GM08714 (cell line): Measurements from ENCODE around the gene RNF111.
"Not testable (repeated sequence)": the region's sequence is repeated elsewhere in the genome, so short reads cannot be mapped to it uniquely, and the experiment has no call there.

ENCODE experiments used
- H3K4me3 ChIP-seq: fragments of 200-500 bp; sonication (Bioruptor generic); 2 replicates; pipeline ENCODE4 v1.5.1; 2014; ENCODE audit warnings: mild to moderate bottlenecking, low read length, inconsistent platforms
- ZNF274 ChIP-seq: IDR thresholded peaks from 2 replicates; pipeline ENCODE4 v1.6.1; 2012; ENCODE audit warnings: mild to moderate bottlenecking, low read depth, low read length

The RNF111 gene

GRCh38 chr15:58983261-58983660 lies 4.2 kb upstream of the RNF111 start:
- no peak for TF ChIP-seq ZNF274
- no peak overlapping the region for H3K4me3 ChIP-seq

- H3K4me3 ChIP-seq, result no peak overlapping the region
- no peak for TF ChIP-seq ZNF274
Observed at GRCh38 chr15:58985443-58985842, 2.0 kb upstream of the RNF111 start.

GRCh38 chr15:58987036-58987435 lies 427 bp upstream of the RNF111 start:
- TF ChIP-seq ZNF274, result no peak
- peak overlapping the region; percentile 83 for H3K4me3 ChIP-seq

- peak overlapping the region; percentile 83 for H3K4me3 ChIP-seq
- TF ChIP-seq ZNF274, result no peak
Observed at GRCh38 chr15:58988006-58988785, 733 bp downstream of the RNF111 start.

DNA sequence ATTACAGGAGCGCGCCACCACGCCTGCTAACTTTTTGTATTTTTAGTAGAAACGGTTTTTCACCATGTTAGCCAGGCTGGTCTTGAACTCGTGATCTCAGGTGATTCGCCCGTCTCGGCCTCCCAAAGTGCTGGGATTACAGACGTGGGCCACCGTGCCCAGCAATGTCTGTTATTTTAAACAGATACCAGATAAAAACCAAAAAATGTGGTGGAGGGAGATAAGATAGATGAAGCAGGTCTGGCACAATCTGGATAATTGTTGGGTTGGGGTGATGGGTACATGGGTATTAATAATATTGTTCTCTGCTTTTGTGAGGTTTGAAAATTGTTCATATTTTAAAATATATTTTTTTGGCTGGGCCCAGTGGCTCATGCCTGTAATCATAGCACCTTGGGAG lies 4.7 kb downstream of the RNF111 start:
- no peak for TF ChIP-seq ZNF274

DNA sequence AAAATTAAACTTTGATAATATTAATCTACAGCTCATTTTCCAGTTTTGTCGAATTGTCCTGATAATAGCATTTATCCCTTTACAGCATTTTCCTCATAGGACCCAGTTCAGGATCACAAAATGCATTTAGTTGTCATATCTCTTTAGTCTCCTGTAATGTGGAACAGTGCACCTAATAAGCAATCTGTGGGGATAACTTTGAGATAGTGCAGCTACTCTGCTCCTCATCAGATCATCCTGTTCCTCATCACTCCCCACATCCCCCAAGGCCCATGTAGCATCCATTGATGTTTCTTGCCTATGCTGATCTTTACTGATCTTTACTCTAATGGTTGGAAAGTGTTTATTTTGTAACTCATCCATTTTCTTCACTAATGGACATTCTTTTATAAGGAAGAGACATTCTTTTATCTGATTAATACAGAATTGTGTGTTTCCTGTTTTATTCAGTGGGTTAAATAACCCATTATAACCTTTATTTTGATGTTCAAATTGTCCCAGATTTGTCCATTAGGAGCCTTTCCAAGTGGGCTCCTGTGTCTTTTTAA lies 7.5 kb downstream of the RNF111 start:
- no peak for TF ChIP-seq ZNF274
- H3K4me3 ChIP-seq, result no peak overlapping the region

More for the DNA sequence above, 4.7 kb downstream of the RNF111 start:
- no peak overlapping the region for H3K4me3 ChIP-seq

- TF ChIP-seq ZNF274, result no peak
- H3K4me3 ChIP-seq, result no peak overlapping the region
Observed at GRCh38 chr15:58999694-59000093, 12.2 kb downstream of the RNF111 start.

DNA sequence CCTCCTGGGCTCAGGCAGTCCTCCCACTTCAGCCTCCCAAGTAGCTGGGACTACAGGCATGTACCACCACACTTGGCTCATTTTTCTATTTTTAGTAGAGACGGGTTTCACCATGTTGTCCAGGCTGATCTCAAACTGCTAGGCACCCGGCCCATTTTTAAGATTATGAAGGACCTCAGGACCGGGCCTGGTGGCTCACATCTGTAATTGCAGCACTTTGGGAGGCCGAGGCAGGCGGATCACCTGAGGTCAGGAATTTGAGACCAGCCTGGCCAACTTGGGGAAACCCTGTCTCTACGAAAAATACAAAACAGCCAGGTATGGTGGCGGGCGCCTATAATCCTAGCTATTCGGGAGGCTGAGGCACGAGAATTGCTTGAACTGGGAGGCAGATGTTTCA lies 12.8 kb downstream of the RNF111 start:
- H3K4me3 ChIP-seq, result not testable (repeated sequence)

DNA sequence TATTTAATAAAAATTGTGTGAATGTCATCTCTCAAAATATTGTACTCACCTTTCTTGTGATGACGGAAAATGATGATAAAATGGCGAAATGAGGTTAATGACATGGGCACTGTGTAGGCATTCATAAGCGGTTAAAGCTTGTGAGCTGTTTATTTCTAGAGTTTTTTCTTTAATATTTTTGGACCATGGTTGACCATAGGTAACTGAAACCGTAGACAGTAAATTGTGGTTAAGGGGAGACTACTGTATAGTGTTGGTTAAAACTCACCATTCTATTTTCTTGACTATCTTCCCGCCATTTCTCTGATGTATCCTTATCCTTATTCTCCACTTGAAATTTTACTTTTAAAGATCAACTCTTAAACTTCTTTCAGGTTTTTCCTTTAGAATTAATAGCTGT lies 14.5 kb downstream of the RNF111 start:
- no peak overlapping the region for H3K4me3 ChIP-seq
- TF ChIP-seq ZNF274, result no peak

DNA sequence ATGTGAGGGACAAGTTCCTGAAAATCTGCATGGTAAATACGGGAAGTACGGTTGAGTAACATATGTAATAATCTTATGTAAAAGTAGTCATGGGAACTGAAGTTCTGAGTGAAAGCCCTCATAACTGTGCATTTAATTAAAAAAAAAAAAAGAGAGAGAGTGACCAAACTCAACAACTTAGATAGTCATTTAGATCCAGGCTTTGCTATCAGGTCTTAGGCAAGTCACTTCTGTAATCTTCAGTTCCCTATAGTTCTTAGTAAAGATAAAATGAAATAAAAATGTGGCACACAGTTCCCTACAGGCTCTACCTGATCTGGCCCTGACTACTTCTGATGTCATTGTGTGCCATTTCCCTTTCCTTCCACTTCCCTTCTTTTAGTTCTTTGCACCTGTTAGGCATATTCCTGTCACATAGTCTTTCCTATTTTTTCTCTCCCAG lies 15.0 kb downstream of the RNF111 start:
- H3K4me3 ChIP-seq, result no peak overlapping the region
- TF ChIP-seq ZNF274, result no peak

DNA sequence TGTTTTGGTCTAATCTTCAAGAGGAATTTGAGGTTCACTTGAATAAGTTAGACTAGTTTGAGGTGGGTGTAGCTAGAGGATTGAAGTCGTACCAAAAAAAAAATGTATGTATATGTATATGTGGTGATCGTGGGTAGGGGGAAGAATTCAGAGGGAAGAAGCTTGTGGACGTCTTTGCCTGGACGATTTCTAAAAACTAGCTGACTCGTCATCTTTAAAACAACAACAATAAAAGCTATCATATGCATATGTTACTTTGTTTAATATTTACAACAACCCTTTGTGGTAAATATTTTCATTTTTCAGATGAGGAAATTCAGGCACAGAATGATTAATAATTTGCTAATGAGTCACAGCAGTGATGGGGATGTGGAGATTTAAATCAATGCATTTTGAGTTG lies 18.1 kb downstream of the RNF111 start:
- no peak for TF ChIP-seq ZNF274
- H3K4me3 ChIP-seq, result no peak overlapping the region

GRCh38 chr15:59008086-59008485 lies 20.6 kb downstream of the RNF111 start:
- no peak for TF ChIP-seq ZNF274
- H3K4me3 ChIP-seq, result no peak overlapping the region

DNA sequence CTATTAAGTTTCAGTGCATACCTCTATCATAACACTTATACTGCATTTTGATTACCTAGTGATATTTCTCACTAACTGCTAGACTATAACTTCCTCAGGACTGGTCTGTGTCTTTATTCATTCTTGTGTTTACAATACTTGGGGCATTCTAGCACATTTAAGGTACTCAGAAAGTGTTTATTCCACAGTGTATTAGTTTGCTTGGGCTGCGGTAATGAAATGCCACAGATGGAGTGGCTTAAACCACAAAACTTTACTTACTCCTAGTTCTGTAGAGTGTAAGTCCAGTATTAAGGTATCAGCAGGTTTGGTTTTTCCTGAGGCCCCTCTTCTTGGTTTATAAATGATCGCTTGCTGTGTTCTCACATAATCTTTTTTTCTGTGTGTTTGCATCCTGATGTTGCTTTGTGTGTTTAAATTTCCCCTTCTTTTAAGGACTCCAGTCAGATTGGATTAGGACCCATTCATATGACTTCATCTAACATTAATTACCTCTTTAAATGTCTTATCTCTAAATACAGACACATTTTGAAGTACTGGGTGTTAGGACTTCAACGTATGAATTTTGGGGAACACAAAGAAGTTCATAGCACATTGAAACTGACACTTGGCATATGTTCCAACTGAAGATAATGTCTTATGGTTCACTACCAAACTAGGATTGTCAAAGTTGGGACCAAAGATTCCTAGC lies 23.9 kb downstream of the RNF111 start:
- TF ChIP-seq ZNF274, result no peak
- H3K4me3 ChIP-seq, result no peak overlapping the region

- H3K4me3 ChIP-seq, result no peak overlapping the region
- no peak for TF ChIP-seq ZNF274
Observed at GRCh38 chr15:59013246-59013873, 25.9 kb downstream of the RNF111 start.

DNA sequence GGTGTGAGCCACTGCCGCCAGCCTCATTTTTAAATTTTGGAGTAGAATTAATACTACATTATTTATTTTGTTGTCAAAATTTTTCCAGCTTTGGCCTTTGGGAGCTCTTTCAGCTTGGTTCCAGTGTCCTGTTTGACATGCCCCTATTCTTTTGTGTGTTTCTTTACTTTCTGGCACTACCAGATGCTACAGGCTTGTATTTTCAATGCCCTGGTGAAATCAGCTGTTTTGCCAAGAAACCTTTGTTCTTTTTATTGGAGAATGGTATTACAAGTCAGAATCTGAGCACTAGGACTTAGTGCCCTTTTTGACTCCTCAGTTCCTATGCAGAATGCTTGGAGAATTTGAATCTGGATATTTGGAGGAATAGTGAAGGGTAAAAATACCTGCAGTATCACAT lies 26.6 kb downstream of the RNF111 start:
- H3K4me3 ChIP-seq, result no peak overlapping the region
- no peak for TF ChIP-seq ZNF274
